A549 treated with AZD9567 at 1 μM for 4 hours (cell line): Measurements from ENCODE around the gene ZNF662. TPM values are rescaled to one million over a fixed set of nuclear protein-coding genes. Genes with fewer than 3 reads are reported as not detected.

Experiments
- total RNA-seq: library from RNA; stranded (reverse); fragments of 200-300 nt; extraction: Qiagen RNA extraction; gene quantifications from 5 replicates; pipeline ENCODE4 v1.2.3, GENCODE V29; 2022; ENCODE audit not compliant: insufficient read depth

ZNF662 gene
- total RNA-seq: not detected in 5 replicates

DNA sequence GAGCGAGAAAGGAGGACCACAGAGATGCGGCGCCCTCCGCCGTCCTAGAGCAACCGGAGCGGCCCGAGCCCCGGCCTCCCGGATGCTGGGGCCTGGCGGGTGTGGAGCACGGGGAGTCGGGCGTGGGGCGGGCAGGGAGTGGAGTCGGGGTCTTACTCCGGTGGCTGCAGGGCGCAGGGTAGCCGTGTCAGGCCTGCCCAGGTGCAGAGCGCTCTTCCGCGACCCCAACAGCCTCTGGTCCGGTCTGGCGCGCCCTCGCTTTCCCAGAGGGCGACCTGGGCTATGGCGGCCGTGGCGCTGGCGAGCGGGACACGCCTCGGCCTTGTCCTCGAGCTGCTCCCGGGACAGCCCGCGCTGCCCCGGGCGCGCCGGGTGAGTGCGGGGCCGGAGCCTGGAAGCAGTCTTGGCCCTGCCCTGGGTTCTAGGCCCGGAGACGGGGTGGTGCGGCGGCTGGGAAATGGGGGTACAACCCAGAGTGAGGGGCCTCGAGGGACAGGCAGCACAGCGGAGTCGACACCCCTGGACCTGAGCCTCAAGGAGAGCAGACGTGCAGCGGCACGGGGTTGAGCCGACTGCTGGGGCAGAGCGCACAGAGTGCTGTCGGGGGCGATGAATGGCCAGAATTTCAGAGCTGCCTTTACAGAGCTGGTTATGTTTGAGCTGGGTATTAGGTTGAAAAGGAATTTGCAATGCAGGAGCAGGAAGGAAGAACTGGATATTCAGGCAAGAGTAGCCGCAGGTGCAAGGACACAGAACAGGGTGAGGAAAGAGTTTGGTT, at the start of gene ZNF662:
TSS of gene ZNF662 (plus strand) at position 73 of the 778 bp plus-strand sequence. CDS start 1,973 bp downstream, outside the sequence.

DNA sequence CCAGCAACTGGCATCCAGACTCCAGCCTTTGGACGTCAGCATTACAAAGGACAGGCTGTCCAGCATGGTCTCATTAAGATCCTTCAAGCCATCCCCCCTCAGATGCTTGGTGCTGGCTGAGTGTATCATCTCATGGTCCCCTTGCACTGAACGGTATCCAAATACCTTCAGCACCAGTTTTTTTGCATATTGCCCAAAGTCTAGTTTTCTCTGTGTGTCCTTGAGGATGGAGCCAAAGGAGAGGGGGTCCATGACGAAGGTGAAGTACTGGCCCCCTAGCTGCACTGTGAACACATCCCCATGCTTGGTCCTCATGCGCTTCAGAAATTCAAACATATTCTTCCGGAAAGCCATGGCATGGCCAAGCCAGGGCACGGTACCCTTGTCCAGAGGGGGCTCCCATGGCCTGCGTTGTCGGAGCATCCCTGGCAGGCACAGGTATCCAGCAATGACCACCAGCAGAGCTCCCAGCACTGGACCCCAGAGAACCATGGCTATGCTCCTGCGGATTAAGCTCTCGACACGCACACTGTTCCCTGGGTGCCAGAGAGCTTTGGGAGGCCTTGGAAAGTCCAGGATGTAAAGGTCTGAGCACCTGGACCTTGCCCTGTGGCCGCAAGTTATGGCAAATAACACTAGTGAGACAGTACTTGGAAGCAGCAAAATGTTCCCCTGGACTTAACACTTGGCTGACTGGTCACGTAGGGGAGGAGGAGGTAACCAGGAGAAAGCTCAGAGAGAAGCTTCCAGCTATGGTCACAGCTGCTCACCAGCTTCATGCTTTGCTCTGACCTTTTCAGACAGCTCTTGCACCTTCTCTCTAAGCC, 30.4 kb upstream of the ZNF662 start, which contains the start of gene CYP8B1:
TSS of gene CYP8B1 (minus strand) at position 555 of the 827 bp plus-strand sequence. CDS start at position 492, 63 bp downstream.

Other genes starting within 250 kb of the ZNF662 start
- gene KLHL40, start 220.6 kb upstream of the ZNF662 start, total RNA-seq: not detected in 5 replicates
- gene HHATL, start 203.3 kb upstream of the ZNF662 start, total RNA-seq: not detected in 5 replicates
- 0.33 to 0.78 TPM (median 0.49 TPM) in 4 of 5 replicates, not detected in the other for gene CCDC13, start 132.9 kb upstream of the ZNF662 start, total RNA-seq
- 69.9 to 108 TPM (median 80.0 TPM) in 5 replicates for gene HIGD1A, start 101.7 kb upstream of the ZNF662 start, total RNA-seq
- 0.02 to 0.14 TPM (median 0.09 TPM) in 3 of 5 replicates, not detected in the others for gene ACKR2, start 96.7 kb upstream of the ZNF662 start, total RNA-seq
- gene CYP8B1, start 30.3 kb upstream of the ZNF662 start, total RNA-seq: not detected in 5 replicates
- not detected in 5 replicates for gene GASK1A, start 73.2 kb downstream of the ZNF662 start, total RNA-seq
- gene POMGNT2, start 199.9 kb downstream of the ZNF662 start, total RNA-seq: 7.7 to 8.8 TPM (median 8.2 TPM) in 5 replicates